Neural cell (in vitro differentiated cells): ENCODE data around the gene PSENEN. TPM values are rescaled to one million over a fixed set of nuclear protein-coding genes. Genes with fewer than 3 reads are reported as not detected.

Experiments
- H2AFZ ChIP-seq: fragments of 200-600, 300-800 bp; sonication (generic), shearing (Covaris generic); 2 replicates; pipeline ENCODE4 v1.6.0; 2014; ENCODE audit warnings: low read depth, mild to moderate bottlenecking, antibody characterized with exemption, low read length, moderate library complexity
- H3F3A ChIP-seq: fragments of 200-600 bp; shearing (Covaris generic); 2 replicates; pipeline ENCODE4 v1.6.1; 2016; ENCODE audit warnings: mild to moderate bottlenecking, moderate library complexity, mixed read lengths, antibody characterized with exemption, low read length; ENCODE audit not compliant: insufficient read depth, poor library complexity, severe bottlenecking
- H3K27ac ChIP-seq: fragments of 200-600, 300-800 bp; sonication (generic), shearing (Covaris generic); 2 replicates; pipeline ENCODE4 v1.5.1; 2014; ENCODE audit warnings: mild to moderate bottlenecking, low read length, moderate library complexity
- H3K27me3 ChIP-seq: fragments of 300-800, 200-600 bp; sonication (generic), shearing (Covaris generic); 2 replicates; pipeline ENCODE4 v1.6.0; 2014; ENCODE audit warnings: mild to moderate bottlenecking, low read depth, low read length, moderate library complexity; ENCODE audit not compliant: insufficient read depth
- H3K36me3 ChIP-seq: fragments of 300-800, 200-600 bp; sonication (generic), shearing (Covaris generic); 2 replicates; pipeline ENCODE4 v1.5.1; 2014; ENCODE audit warnings: mild to moderate bottlenecking, antibody characterized with exemption, low read length, moderate library complexity; ENCODE audit not compliant: insufficient read depth
- H3K4me2 ChIP-seq: fragments of 300-800, 200-600 bp; sonication (generic), shearing (Covaris generic); 2 replicates; pipeline ENCODE4 v1.6.0; 2014; ENCODE audit warnings: mild to moderate bottlenecking, low read length
- H3K4me3 ChIP-seq: fragments of 300-800, 200-600 bp; sonication (generic), shearing (Covaris generic); 2 replicates; pipeline ENCODE4 v1.5.1; 2014; ENCODE audit warnings: mild to moderate bottlenecking, low read length, moderate library complexity
- H3K79me2 ChIP-seq: fragments of 200-600 bp; shearing (Covaris generic); replicated peaks from 2 replicates; pipeline ENCODE4 v1.6.0; 2014; ENCODE audit warnings: mild to moderate bottlenecking, low read length, moderate library complexity; ENCODE audit not compliant: insufficient read depth
- H3K9ac ChIP-seq: fragments of 300-800, 200-600 bp; sonication (generic), shearing (Covaris generic); 2 replicates; pipeline ENCODE4 v1.6.1; 2016; ENCODE audit warnings: mild to moderate bottlenecking, low read length, mixed read lengths
- H3K9me2 ChIP-seq: fragments of 200-600 bp; shearing (Covaris generic); 2 replicates; pipeline ENCODE4 v1.6.1; 2016; ENCODE audit warnings: mild to moderate bottlenecking, low read length, mixed read lengths; ENCODE audit not compliant: insufficient read depth
- H3K9me3 ChIP-seq: fragments of 200-600, 300-800 bp; sonication (generic), shearing (Covaris generic); 2 replicates; pipeline ENCODE4 v1.6.1; 2016; ENCODE audit warnings: mild to moderate bottlenecking, mixed run types, low read length, moderate library complexity, mixed read lengths
- H4K20me1 ChIP-seq: fragments of 200-600 bp; shearing (Covaris generic); 2 replicates; pipeline ENCODE4 v1.6.1; 2016; ENCODE audit warnings: mild to moderate bottlenecking, mixed run types; ENCODE audit not compliant: insufficient read depth
- CTCF ChIP-seq: fragments of 450-650 bp; IDR thresholded peaks from 2 replicates; pipeline ENCODE4 v1.5.1; 2014; ENCODE audit warnings: antibody characterized with exemption, mild to moderate bottlenecking, moderate library complexity; ENCODE audit not compliant: poor library complexity, severe bottlenecking
- EP300 ChIP-seq: fragments of 450-650 bp; conservative IDR thresholded peaks from 2 replicates; pipeline ENCODE4 v1.6.1; 2014; ENCODE audit warnings: antibody characterized with exemption, mild to moderate bottlenecking, moderate library complexity; ENCODE audit not compliant: poor library complexity, severe bottlenecking
- EZH2 ChIP-seq: fragments of 200-600, 300-800 bp; shearing (Covaris generic), sonication (generic); IDR thresholded peaks from 2 replicates; pipeline ENCODE4 v1.6.1; 2014; ENCODE audit warnings: antibody characterized with exemption, low read length, borderline replicate concordance, mild to moderate bottlenecking; ENCODE audit not compliant: insufficient read depth, poor library complexity, severe bottlenecking
- MXI1 ChIP-seq: fragments of 450-650 bp; conservative IDR thresholded peaks from 2 replicates; pipeline ENCODE4 v1.6.1; 2014; ENCODE audit warnings: antibody characterized with exemption, mild to moderate bottlenecking; ENCODE audit not compliant: poor library complexity, severe bottlenecking
- POLR2AphosphoS5 ChIP-seq: IDR thresholded peaks from 2 replicates; pipeline ENCODE4 v1.6.1; 2012
- RAD21 ChIP-seq: fragments of 450-650 bp; conservative IDR thresholded peaks from 2 replicates; pipeline ENCODE4 v1.6.1; 2014; ENCODE audit warnings: antibody characterized with exemption, mild to moderate bottlenecking, moderate library complexity
- REST ChIP-seq: IDR thresholded peaks from 2 replicates; pipeline ENCODE4 v1.6.1; 2012; ENCODE audit warnings: borderline replicate concordance
- SMC3 ChIP-seq: fragments of 450-650 bp; conservative IDR thresholded peaks from 2 replicates; pipeline ENCODE4 v1.6.1; 2014; ENCODE audit warnings: antibody characterized with exemption, mild to moderate bottlenecking, moderate library complexity; ENCODE audit not compliant: poor library complexity
- TAF1 ChIP-seq: IDR thresholded peaks from 2 replicates; pipeline ENCODE4 v1.6.1; 2012; ENCODE audit warnings: low read depth
- polyA plus RNA-seq: library from polyadenylated mRNA; depleted of rRNA; stranded (reverse); fragments of >200 nt; gene quantifications from 2 replicates; pipeline ENCODE4 v1.2.3, GENCODE V29; 2014

Gene PSENEN
- polyA plus RNA-seq, 1 donor from 2014 or later: 46.2 TPM

- Histone ChIP-seq H3K4me3 (no peak overlapping the region), H3K27ac (no peak overlapping the region), H3K9ac (no peak overlapping the region), H3K9me2 (no peaks in the 10 kb centered on the region), H4K20me1 (no peaks in the 10 kb centered on the region), H3K36me3 (no peaks in the 10 kb centered on the region), H3K9me3 (no peaks in the 10 kb centered on the region), H3F3A (no peaks in the 10 kb centered on the region), H3K27me3 (no peaks in the 10 kb centered on the region), H2AFZ (no peak overlapping the region), H3K79me2 (no peaks in the 10 kb centered on the region), H3K4me2 (no peak overlapping the region)
- no peak for TF ChIP-seq MXI1
- TF ChIP-seq POLR2AphosphoS5: no peak
- TF ChIP-seq EZH2: no peak
- no peak for TF ChIP-seq CTCF
- no peak for TF ChIP-seq EP300
- TF ChIP-seq SMC3: no peak
- no peak for TF ChIP-seq REST
- TF ChIP-seq RAD21: no peak
- TF ChIP-seq TAF1: no peak
Observed at GRCh38 chr19:35708391-35708790, 37.1 kb upstream of the PSENEN start.

GRCh38 chr19:35710784-35711723, 34.4 kb upstream of the PSENEN start:
- Histone ChIP-seq H3K27ac (no peak overlapping the region), H3K4me2 (no peak overlapping the region), H3K9me3 (no peaks in the 10 kb centered on the region), H3K27me3 (no peaks in the 10 kb centered on the region), H3K79me2 (no peaks in the 10 kb centered on the region), H3K4me3 (no peak overlapping the region), H3K9me2 (no peaks in the 10 kb centered on the region), H3K36me3 (no peaks in the 10 kb centered on the region), H3F3A (no peaks in the 10 kb centered on the region), H3K9ac (no peak overlapping the region), H2AFZ (no peak overlapping the region), H4K20me1 (no peaks in the 10 kb centered on the region)
- no peak for TF ChIP-seq RAD21
- no peak for TF ChIP-seq REST
- TF ChIP-seq TAF1: no peak
- no peak for TF ChIP-seq EZH2
- no peak for TF ChIP-seq MXI1
- TF ChIP-seq EP300: no peak
- TF ChIP-seq CTCF: no peak
- no peak for TF ChIP-seq POLR2AphosphoS5
- TF ChIP-seq SMC3: no peak
